ENCODE measurements around the gene DLG2. TPM values are rescaled to one million over a fixed set of nuclear protein-coding genes. Genes with fewer than 3 reads are reported as not detected.

Gene DLG2
- total and polyA plus RNA-seq, 12 donors: 1.0 to 14.8 (median 7.4) TPM

DNA sequence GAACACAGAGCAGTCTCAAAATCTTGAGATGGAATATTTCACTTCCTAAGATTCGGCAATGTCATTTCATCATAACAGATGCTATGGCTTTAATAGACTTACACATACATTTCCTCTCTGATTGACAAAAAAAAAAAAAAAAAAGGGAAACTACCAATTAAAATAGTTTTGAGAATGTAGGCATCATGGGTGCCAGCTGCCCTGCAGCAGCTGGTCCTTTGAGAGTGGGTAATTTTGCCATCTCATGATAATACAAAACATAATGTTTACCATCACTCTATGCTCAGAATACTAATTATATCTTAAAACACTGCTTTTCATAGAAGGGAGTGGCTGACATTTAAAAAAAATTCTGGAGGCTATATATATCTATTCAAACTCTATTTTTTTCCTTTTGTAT, 1565.4 kb downstream of the DLG2 start:
- TF ChIP-seq, protein P1, sequence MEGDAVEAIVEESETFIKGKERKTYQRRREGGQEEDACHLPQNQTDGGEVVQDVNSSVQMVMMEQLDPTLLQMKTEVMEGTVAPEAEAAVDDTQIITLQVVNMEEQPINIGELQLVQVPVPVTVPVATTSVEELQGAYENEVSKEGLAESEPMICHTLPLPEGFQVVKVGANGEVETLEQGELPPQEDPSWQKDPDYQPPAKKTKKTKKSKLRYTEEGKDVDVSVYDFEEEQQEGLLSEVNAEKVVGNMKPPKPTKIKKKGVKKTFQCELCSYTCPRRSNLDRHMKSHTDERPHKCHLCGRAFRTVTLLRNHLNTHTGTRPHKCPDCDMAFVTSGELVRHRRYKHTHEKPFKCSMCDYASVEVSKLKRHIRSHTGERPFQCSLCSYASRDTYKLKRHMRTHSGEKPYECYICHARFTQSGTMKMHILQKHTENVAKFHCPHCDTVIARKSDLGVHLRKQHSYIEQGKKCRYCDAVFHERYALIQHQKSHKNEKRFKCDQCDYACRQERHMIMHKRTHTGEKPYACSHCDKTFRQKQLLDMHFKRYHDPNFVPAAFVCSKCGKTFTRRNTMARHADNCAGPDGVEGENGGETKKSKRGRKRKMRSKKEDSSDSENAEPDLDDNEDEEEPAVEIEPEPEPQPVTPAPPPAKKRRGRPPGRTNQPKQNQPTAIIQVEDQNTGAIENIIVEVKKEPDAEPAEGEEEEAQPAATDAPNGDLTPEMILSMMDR (IDR thresholded peaks at IDR 0.05): no peak
- no peaks in the 10 kb centered on the region for H3K27me3 ChIP-seq
- H3K27ac ChIP-seq: no peak overlapping the region
- DNase-seq: no peak
- ATAC-seq: no peak
- no peaks in the 10 kb centered on the region for H3K36me3 ChIP-seq
- no peak overlapping the region for H3K4me3 ChIP-seq
- peaks cover 0 to 4% (median 0%) of the 10 kb centered on the region in 11 donors for H3K9me3 ChIP-seq
- intact Hi-C loops (cut with DNase I): no loop called here
- WGBS, 2 donors: 86 to 91% methylated on average over 1 of the region's 1 CpG
- H3K4me1 ChIP-seq: no peaks in the 10 kb centered on the region

DNA sequence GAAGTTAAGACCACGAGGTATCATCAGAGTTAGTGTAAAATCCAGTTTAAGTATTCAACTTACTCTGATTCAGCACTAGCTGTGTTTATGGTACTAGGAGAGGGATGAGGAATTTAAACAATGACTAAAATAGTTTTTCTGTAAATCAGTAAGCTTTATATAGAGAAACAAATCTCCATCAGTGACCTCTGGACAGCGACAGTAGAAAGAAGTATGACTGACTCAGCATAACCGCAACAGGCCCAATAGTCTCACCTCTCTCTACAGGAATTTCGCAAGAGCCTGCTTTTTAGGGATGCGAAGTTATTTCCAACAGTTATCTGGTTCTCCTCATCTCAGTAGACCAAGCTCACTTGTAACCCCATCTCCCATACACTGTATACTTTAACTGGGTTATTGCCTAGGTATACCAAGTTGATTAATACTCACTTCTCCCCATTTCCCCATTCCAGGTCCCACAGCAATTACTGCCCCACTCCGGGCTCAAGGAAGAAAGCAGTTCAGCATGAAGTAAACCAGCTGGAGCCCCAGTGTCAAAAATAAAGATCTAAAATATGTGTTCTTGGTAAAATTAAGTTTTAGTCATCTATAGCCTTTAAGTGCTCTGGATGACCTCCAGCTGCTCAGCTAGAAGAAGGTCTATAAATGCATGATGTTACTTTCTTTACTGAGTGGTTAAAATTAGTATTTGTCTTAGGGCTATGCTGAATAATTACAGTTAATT, 1570.3 kb downstream of the DLG2 start:
- Histone ChIP-seq H3K4me1 (no peaks in the 10 kb centered on the region), H3K36me3 (no peaks in the 10 kb centered on the region), H3K27ac (no peak overlapping the region), H3K9me3 (peaks cover 0 to 9% (median 0%) of the 10 kb centered on the region in 11 donors), H3K27me3 (no peaks in the 10 kb centered on the region), H3K4me3 (no peak overlapping the region)
- ATAC-seq (no peak), DNase-seq (no peak)
- WGBS, 2 donors: 84 to 86% methylated on average over 6 of the region's 6 CpGs
- TF ChIP-seq, protein P1 (IDR thresholded peaks at IDR 0.05): no peak
- intact Hi-C loops (cut with DNase I): no loop called here

DNA sequence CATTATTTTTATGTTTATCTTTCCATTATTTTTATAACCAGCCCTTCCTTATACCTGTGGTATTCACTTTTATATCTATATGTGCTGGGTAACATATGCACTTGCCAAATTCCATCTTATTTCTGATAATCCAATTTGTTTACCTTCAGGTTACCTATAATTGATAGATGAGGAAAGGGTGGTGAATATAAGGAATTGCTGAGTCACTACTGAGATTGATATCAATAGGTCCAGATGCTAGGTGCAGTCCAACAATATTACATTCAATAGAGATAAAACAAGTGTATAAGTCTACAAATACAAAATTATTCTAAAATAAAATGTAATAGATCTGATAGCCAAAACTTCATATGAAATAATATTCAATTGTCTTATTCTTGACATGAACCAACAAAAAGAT, 1582.0 kb downstream of the DLG2 start:
- TF ChIP-seq, protein P1 (IDR thresholded peaks at IDR 0.05): no peak

DNA sequence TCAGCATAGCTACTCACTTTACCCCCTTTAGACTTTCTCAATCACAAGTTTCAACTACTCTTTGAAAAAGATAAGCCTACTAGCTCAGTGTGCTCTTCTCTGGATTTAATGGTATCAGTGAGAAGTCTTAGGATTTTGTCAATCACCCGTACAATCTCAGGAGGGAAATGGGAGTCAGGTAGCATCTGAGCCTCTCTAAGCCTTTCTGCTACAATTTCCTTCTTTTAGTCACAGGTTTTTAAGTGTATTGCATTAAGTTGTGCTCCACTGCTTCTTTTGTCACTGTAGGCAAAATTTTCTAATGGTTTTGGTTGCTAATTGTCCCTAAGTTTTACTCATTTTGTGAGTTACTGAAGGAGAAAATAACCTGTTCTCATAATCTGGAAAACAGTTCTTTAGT, 1582.4 kb downstream of the DLG2 start:
- Histone ChIP-seq H3K4me1 (no peaks in the 10 kb centered on the region), H3K36me3 (no peaks in the 10 kb centered on the region), H3K27me3 (no peaks in the 10 kb centered on the region), H3K9me3 (peaks cover 0 to 10% (median 0%) of the 10 kb centered on the region in 11 donors), H3K27ac (no peak overlapping the region), H3K4me3 (no peak overlapping the region)
- ATAC-seq (no peak), DNase-seq (no peak)
- TF ChIP-seq, protein P1 (IDR thresholded peaks at IDR 0.05): no peak
- intact Hi-C loops (cut with DNase I): no loop called here
- 77 to 90% methylated on average over 1 of the region's 1 CpG for WGBS, 2 donors

More for the DNA sequence above, 1582.0 kb downstream of the DLG2 start:
- no peaks in the 10 kb centered on the region for H3K4me1 ChIP-seq
- no peak for ATAC-seq
- H3K36me3 ChIP-seq: no peaks in the 10 kb centered on the region
- H3K9me3 ChIP-seq: peaks cover 0 to 14% (median 0%) of the 10 kb centered on the region in 11 donors
- H3K27ac ChIP-seq: no peak overlapping the region
- no peak overlapping the region for H3K4me3 ChIP-seq
- DNase-seq: no peak
- H3K27me3 ChIP-seq: no peaks in the 10 kb centered on the region
- intact Hi-C loops (cut with DNase I): no loop called here

Data from heart right ventricle (tissue), 16 donors.